GM19395 (cell line): Measurements from ENCODE around the gene DHX30.
"Not testable (repeated sequence)": the region's sequence is repeated elsewhere in the genome, so short reads cannot be mapped to it uniquely, and the experiment has no call there.

Experiments
- ATAC-seq: cut with Tn5 transposase; IDR thresholded peaks from one replicate; pipeline ENCODE4 v1.9.1; 2021; ENCODE audit warnings: mild to moderate bottlenecking, moderate library complexity; ENCODE audit not compliant: unreplicated experiment

DHX30 gene

GRCh38 chr3:47882338-47882737 is 79.4 kb downstream of the DHX30 start:
- ATAC-seq, result no peak

DNA sequence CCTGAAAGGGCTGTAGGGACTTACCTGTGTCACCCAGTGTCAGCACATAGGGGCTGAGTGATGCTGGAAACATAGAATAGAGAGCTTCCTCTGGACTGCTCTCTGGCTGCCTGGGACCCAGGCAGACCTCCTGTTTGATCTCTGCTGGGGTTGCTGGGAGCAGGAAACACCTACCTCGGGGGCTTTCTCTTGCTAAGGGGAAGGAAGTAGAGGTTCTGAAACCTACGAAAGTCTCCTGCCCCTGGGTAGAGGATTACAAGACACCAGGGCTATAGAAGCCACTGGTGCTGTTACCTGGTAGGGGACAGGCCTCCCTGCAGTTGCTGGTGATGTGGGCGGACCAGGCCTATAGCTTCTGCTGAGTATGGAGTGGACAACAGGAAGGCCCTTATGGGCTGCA is 81.7 kb downstream of the DHX30 start:
- no peak for ATAC-seq

- no peak for ATAC-seq
These were observed 82.2 kb downstream of the DHX30 start for GRCh38 chr3:47885168-47885567.

DNA sequence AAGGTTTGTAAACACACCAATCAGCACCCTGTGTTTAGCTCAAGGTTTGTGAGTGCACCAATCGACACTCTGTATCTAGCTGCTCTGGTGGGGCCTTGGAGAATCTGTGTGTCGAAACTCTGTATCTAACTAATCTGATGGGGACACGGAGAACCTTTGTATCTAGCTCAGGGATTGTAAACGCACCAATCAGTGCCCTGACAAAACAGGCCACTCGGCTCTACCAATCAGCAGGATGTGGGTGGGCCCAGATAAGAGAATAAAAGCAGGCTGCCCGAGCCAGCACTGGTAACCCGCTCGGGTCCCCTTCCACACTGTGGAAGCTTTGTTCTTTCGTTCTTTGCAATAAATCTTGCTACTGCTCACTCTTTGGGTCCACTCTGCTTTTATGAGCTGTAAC is 85.1 kb downstream of the DHX30 start:
- not testable (repeated sequence) for ATAC-seq

DNA sequence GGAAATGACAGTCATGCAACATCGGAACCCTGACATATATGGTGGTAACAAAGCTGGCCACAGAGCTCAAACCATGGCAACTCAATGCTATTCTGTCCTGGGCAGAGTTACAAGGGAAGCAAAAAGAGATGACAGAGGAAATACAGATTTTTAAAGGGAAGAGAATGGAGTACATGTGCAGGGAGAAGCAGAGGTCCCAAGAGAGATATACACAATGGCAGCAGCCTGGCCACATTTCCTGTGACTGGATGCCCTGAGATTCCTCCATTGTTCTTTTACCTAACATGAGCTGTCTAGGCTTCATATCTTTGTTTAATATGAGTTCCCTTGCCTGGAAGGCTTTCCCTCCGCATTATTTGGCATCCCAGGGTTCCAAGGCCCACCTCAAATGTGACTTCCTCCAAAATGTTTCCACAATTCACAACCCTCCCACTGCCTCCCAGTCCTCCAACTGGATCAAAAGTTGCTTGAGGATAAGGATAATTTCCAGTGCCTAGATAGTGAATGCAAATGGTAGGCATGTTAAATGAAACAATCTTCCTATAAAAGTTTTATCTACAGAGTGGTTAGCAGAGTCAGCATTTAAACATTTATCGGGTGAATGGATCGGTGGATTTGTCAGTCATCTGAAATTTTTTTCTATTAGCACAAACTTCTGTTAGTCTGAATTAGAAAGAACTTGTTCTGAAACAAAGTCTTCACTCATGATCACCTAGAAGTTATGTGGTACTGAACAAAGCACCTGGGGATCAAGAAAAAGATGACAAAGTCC is 86.2 kb downstream of the DHX30 start:
- no peak for ATAC-seq

GRCh38 chr3:47890126-47890827 is 87.3 kb downstream of the DHX30 start:
- ATAC-seq, result no peak

DNA sequence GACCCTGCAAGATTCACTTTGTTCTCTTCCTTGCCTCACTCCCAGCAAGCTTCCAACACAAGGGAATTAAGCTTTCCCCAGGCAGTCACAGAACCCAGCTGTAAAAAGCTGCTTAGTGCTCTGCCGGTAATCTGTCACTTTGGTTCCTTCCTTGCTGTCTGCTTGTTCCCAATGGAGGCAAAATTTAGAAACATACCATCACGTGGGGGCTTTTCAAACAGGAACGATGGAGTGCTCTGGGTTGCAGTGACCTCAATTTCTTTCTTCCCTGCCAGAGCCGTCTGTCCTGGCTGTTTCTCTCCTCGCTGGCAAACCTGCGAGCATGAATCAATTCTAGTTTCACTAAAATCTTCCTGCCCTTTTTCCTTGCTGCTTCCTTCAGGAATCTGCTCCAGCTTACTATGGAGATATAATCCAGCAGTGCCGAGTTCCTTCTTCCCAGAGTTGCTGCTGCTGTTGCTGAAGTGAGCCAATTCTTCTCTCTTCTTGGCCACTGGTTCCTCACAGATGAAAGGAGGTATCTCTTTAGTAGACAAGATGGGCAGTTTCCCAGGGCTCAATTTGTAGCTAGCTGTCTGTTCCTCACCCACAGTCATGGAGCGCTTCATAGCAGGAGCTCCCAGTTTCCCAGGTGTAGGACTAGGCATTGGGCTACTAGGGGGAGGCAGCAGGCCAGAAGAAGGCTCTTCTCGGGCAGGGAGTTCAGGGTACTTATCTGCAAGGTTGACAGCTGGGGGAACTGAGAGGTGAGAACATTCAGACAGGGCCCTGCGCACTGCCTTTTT is 88.1 kb downstream of the DHX30 start:
- no peak for ATAC-seq

GRCh38 chr3:47891613-47892005 is 88.7 kb downstream of the DHX30 start:
- ATAC-seq, result no peak

GRCh38 chr3:47892286-47893040 is 89.5 kb downstream of the DHX30 start:
- no peak for ATAC-seq

GRCh38 chr3:47895241-47895640 is 92.3 kb downstream of the DHX30 start:
- no peak for ATAC-seq

- ATAC-seq, result no peak
These were observed 93.8 kb downstream of the DHX30 start for GRCh38 chr3:47896736-47897135.

GRCh38 chr3:47897954-47898353 is 95.0 kb downstream of the DHX30 start:
- ATAC-seq, result no peak

DNA sequence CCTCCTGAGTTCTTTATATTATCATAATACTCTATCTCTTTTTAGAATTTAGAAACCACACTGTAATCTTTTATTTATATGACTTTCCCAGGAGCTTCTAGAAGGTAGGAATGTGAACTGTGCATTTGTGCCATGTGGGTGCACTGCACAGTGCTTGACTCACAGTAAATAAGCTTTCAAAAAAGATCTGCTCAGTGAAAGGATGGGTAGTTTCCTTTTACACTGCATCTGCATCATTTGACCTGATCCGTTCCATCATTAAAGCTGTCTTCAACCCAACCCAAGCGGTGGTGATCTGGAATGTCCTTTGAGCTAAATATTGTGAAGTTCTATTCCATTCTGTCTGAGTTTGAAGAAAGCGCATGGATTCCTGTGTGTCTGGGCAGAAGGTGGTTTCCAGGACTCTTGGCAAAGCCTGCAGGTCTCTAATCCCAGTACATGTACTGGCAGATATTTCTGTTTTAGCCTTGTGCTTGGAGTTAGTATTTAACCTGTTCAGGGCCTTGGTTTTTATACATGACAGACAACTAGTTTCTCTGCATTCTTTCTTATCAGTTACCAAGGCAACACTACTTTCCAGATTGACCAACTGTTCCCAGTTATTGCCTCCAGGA is 96.7 kb downstream of the DHX30 start:
- ATAC-seq, result no peak
